ENCODE measurements around the gene CRY2.

CRY2 gene

DNA sequence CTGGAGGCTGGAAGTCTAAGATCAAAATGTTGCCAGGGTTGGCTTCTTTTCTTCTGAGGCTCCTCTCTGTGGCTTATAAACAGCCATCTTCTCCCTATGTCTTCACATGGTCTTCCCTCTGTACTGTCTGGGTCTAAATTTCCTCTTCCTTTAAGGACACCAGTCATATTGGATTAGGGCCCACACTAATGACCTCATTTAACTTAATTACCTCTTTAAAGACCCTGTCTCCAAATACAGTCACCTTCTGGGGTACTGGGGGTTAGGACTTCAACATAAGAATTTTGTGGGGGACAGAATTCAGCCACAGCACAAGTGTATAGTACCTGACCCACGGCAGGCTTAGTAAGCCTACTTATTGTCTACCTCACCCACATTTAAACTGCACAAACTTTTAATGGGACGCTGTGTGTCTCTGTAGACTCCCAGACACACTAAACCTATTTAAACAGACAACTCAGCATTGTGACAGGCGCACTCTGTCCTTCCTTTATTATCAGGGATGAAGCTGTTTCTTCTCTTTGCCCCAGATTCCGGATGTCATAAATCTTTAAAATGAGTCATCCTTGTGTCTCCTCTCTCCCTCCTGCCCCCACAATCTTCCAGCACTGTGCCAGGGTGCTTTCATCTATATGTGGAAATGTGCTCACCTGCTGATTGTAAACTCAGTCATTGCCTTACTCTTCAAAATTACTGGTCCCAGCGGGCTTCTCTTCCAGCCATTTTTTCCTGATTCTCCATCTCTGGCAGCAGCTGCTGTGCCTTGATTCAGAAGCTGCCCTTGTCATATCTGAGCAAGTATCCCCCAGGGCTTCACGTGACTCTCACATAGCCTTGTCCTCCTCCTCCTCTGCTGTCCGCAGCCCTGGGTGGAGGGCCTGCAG is 32.8 kb downstream of the CRY2 start:
- DNase-seq: no peak

GRCh38 chr11:45880772-45881570 is 33.7 kb downstream of the CRY2 start:
- peak; percentile 74 to 96 for DNase-seq

GRCh38 chr11:45881708-45882368 is 34.6 kb downstream of the CRY2 start:
- peak; percentile 51 to 90 for DNase-seq

DNA sequence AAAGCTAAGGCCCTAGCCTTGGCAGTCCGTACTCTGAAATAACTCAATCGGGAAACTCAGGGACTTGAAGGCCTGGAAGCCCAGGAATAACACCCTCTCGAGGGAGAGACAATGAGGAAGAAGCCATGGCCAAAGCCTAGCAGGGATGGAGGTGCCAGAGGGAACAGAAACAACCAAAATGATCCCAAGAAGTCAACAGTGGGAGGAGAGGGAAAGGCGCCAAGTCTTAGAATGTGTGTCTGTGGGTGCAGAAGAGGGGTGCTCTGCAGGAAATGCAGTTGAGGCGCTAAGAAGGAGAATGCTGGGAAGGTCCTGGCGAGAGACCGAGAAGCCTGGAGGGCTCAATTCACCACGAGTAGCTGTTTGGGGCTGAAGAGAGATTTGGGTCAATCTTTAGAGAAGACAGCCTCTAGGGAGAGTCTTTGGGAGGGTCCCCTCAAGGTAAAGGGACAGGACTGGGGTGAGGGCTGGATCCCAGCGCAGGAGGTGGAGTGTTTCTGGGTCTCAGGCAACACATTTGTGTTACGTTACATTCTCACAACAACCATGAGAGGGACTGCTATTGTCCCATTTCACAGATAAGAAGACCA is 37.4 kb downstream of the CRY2 start:
- DNase-seq: no peak

DNA sequence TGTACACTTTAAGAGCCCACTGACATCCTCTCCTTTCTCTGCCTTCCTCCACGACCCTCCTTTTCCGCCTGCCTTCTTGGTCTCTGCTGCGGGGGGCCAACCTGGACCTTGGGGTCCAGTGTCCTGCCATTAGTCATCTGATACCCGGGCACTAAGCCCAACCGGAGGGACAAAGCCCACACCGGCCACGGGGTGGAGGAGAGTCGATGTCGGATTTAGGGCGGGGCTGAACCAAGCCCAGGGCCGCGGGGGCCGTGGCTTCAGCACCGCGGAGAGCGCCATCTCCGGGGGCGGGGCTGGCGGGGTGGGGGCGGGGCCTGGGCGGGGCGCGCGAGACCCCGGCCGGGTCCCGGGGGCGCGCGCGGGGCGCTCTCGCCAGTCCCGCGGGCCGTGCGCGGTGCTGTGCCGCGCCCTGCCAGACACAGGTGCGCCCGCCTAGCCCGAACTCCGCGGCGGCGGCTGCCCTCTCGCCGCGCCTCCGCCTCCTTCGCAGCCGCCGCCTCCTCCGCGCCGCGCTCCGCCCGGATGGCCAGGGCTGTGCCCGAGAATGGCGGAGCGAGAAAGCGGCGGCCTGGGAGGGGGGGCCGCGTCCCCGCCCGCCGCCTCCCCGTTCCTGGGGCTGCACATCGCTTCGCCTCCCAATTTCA is 38.1 kb downstream of the CRY2 start, which contains the start of gene MAPK8IP1:
MAPK8IP1 (plus strand) TSS at position 378 of the 647 bp plus-strand sequence; CDS start at position 548, 170 bp downstream.
- peak in 1 of 2 experiments; percentile 76 for DNase-seq

DNA sequence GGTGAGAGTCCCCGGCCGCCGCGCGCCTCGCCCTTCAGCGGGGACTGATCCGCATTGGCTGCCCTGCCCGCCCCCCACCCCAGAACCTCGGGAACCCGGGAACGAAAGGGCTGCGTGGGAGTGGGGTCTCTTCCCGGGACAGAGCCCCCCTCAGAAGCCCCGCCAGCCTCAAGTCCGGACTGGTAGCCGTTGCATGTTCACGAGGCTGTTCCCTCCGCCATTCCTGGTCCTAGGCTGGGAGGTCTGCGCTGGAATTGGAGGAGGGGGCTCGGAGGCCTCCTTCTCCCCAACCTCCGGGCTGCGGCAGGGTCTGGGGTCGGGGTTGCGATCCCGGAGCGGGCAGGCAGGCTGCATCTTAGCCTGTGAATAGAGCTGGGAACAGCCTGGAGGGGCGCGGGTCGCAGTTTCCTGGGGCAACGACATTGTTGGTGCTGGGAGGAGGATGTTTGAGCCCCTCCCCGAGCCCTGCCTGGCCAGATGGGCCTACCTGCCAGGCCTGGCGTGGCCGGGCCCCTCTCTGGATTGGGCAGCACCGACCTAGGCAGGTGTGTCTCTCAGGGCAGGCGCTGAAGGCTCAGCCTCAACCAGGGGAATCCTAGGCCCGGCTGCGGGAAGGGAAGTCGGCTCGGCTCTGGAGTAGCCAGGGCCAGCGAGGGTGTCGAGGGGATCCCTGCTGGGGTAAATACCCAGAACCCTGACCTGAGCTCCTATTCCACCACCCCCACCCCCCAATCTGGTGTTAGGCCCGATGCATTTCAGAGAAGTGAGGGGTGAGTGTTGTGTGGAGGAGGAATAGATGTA is 38.8 kb downstream of the CRY2 start:
- DNase-seq: no peak

DNA sequence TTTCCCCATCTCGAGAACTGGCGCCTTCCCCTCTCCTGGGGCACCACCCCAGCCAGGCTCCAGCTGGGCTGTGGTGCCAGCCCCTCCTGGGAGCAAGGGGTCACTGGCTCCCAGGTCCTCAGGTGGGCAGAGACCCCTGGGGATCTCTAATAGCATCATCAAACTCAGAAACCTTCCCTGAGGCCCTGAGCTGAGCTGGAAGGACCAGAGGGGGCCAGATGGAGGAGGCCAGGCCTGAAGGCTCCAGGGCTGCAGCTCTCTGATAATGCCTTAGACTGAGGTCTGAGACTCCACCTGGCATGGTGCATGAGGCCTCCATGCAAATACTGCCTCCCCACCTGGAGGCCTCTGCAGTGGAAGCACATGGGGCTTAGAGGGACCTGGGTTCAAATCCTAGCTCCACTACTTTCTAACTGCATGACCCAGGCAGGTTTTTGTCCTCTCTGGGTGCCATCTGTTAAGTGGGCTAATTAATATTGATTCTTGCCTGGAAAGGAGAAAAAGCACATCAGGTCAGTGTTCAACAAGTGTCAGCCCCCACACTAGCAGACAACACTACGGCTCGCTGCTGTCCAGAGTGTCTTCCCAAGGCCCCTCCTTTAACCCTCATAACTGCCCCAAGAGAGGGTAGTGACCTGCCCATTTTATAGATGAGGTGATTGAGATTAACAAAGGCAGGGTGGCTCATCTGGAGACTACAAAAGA is 39.7 kb downstream of the CRY2 start:
- DNase-seq: no peak

GRCh38 chr11:45887587-45887986 is 40.3 kb downstream of the CRY2 start:
- DNase-seq: no peak

DNA sequence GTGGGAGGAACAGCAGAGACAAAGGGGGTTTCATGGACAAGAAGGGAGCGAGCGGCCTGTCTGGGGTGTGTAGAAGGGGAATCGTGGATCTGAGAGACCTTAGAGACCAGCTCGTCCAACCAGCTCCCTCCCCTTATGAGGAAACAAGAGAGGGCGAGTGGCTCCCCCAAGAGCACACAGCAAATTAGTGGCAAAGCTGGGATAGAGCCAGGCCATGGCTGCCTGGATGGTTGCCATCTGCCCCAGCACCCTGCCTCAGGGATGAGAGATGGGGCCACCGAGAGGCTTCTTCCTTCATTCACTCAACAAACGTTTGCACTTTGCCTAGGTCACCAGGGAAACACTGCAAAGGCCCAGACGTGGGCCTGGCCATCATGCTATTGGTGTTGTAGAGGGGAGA is 42.3 kb downstream of the CRY2 start:
- DNase-seq: no peak

DNA sequence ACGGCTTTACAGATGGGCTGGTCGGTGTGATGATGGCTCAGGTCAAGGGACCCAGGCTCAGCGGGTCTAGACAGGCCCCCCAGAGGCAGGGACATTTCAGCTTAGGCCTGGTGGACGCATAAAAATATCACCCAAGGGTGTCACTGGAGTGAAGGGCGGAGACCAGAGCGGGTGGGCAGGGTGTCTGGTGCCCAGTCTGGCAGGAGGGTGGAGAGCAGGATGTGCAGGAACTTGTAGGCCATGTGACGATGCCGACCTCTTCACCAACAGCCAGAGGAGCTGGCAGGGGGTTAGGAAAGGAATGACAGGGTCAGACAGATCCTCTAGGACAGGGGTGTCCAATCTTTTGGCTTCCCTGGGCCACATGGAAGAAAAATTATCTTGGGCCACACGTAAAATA is 42.7 kb downstream of the CRY2 start:
- DNase-seq: no peak

DNA sequence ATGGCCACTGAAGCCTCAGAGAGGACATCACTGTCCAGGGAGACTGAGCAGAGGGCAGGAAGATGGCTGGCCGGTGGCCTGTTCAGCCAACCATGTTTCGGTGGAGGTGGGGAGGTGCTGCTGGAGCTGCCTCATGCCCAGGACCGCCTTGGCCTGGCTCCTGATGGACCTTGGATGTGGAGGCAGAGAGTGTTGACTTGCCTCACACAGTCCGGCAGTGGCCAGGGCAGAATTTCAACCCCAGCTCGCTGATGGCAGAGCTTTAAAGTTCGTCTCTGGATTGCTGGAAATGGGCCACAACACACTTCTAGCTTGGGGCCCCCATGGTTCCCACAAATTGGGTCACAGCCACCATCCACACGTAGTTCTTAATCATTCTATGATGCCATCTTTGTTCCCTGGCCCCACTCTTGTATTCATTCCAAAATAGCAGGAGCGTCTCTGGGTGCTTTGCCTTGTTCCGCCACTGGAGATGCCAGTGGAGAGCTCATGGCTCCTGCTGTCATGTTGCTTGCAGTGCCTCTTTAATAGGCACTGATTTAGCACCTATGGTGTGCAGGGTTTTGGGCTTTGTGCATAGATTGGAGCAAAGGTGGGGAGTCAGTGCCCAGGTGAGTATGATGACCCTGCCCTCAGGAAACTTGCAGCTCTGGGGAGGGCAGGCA is 43.7 kb downstream of the CRY2 start:
- DNase-seq: no peak

DNA sequence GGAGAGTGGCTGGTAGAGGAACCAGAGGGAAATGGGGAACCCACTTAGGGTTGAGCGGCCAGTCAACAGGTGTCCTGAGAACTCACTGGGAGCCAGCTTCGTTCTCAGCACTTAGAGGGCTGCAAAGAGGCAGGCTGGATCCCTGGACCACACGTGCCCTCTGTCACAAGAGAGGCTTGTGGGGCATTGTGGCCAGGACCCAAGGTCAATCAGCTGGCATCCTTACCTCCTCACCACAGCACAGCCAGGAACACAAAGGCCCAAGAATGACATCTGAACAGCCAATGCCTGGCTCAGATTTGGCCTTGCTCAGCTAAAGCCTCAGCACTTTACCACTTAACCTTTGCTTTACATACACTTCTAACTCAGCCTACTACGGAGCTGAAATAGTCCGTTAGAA is 45.6 kb downstream of the CRY2 start:
- no peak for DNase-seq

- no peak for DNase-seq
Measured at GRCh38 chr11:45894555-45895247, 47.4 kb downstream of the CRY2 start.

DNA sequence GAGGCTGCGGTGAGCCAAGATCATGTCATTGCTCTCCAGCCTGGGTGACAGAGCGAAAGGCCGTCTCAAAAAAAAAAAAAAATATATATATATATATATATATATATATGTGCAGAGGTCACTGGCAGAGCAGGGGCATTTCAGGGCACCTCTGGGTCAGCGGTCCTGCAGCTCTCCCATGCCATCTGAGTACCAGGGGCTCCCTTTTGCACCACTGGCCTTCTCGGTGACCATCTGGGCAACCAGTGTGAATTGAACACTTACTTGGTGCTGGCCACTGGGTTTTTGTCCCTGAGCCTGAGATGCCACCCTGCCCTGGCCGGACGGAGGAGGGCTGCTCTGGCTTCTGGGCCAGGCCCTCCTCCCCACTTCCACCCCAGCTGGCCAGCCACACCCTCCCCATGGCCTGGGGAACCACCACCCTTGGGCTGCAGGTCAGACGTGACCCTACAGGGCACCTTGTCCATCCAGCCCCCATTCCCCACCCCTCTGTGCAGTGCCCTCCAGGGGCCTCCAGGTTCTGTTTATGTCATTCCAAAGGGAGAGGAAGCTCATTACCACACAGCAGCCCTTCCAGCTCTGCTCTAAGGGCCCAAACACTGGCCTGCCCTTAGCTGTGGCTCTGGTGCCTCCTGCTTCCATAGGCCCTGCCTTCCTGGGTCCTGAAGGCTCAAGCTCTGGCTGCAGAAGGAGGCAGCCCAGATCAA is 48.4 kb downstream of the CRY2 start:
- DNase-seq: no peak

- DNase-seq: peak in 1 of 2 experiments; percentile 24
Measured at GRCh38 chr11:45896422-45896984, 49.2 kb downstream of the CRY2 start.

GRCh38 chr11:45897556-45897955 is 50.3 kb downstream of the CRY2 start:
- DNase-seq: no peak

DNA sequence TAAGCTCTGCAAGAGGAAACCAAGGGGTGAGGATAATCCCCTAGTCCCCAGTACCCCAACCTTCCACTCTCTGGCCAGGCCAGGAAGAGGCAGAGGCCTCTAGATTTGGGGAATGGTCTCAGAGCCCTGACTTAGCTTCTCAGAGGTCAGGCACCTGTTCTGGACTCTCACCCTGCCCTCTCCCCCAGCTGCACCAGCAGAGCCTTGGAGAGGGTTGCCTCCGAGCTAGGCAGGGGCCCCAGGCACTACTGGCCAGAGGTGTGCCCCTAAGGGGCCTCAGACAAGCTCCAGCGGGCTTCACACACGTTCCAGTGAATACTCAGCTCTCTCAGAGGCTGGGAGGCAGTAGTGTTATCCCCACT is 51.8 kb downstream of the CRY2 start:
- no peak for DNase-seq

DNA sequence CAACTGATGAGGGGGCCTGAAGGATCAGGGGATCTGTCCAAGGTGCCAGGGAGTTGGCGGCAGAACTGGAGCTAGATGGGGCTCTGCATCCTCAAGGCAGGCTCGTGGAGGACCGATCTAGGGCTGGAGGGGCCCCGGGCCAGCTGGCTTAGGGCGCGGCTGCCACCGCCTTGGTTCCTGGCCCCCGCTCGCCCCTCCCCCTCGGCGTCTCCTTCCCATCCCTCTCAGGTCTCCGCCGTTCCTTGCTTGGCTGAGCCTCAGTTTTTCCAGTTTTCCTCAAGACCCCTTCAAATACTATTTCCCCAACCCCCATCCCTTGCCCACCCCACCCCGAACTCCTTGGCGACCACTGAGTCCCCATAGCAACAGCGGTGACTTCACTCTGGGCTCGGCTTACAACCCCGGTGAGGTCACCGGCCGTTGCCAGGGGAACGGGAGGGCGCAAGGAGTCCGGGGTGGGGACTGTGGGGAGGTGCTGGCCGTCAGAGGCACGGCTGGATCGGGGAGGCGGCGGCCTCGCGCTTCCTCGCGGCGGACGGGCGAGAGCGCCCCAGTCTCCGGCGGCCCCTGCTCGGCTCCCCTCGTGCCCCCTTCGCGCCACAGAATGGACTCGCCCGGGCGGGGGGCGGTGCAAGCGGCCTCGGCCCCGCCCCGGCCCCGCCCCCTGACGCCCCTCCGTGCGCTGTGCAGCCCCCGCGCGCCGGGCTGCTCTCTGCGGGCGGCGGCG is 52.3 kb downstream of the CRY2 start:
- DNase-seq: peak; percentile 83 to 90
